ENCODE data around the gene CHRM5.

- TF ChIP-seq POLR2AphosphoS5 (IDR thresholded peaks at IDR 0.05; ENCODE audit: low read depth, low read length) (no peak), REST (IDR thresholded peaks at IDR 0.05; ENCODE audit: insufficient read depth in 1 of 2, low read depth in 2 of 2, low read length in 1 of 2) (no peak), CTCF (IDR thresholded peaks at IDR 0.05) (no peak)
These were observed 8.3 kb upstream of the CHRM5 start for GRCh38 chr15:33959844-33960548.
